HepG2 (cell line): ENCODE results near the gene NDUFA8. TPM values are rescaled to one million over a fixed set of nuclear protein-coding genes. Genes with fewer than 3 reads are reported as not detected.

Experiments
- ATAC-seq: fragments of 200-7000 bp; cut with Tn5 transposase; 3 replicates; pipeline ENCODE4 v1.9.1; 2020; ENCODE audit warnings: mild to moderate bottlenecking, moderate library complexity
- BruUV-seq: library from RNA; stranded (reverse); fragments of 400-500 nt; replicated peaks from 2 replicates; lab custom pipeline; 2021; lab: Mats Ljungman, UMichigan
- CTCF ChIA-PET: fragments of 300-600 bp; formaldehyde crosslinking; extraction: SDS; loops from one replicate; lab custom pipeline; 2021; ENCODE audit warnings: low total read pairs, inconsistent platforms, low intra/inter-chr PET ratio; lab: Yijun Ruan, JAX
- POLR2A ChIA-PET: fragments of 350-600 bp; sonication (Branson Sonifier 250); formaldehyde crosslinking; loops from one replicate; lab custom pipeline; 2020; ENCODE audit warnings: antibody characterized with exemption, inconsistent platforms; lab: Yijun Ruan, JAX
- DNase-seq: peaks from one replicate; pipeline ENCODE4 v3.0.0-alpha.2; 2015; ENCODE audit warnings: low spot score
- FAIRE-seq: peaks from 3 replicates; lab custom pipeline; 2011; peaks lifted over from hg19 to GRCh38; lab: Jason Lieb, UNC
- H2AFZ ChIP-seq: one replicate; pipeline ENCODE4 v1.6.1; 2011; ENCODE audit warnings: low read length, inconsistent platforms
- H3K27ac ChIP-seq: fragments of 300-600 bp; 3 replicates; pipeline ENCODE4 v1.8.0; 2011; ENCODE audit warnings: mixed run types, mild to moderate bottlenecking, mixed read lengths, low read length, inconsistent platforms; ENCODE audit not compliant: insufficient read depth; ENCODE audit errors: extremely low read length
- H3K27me3 ChIP-seq, 2 experiments: fragments of 200-600 bp in 1 of 2; 2 replicates in 1 of 2; 3 replicates in 1 of 2; pipeline versions ENCODE4 v1.6.0 to v1.8.0; 2011; ENCODE audit warnings: low read length in 2 of 2, mild to moderate bottlenecking in 2 of 2, moderate library complexity in 2 of 2, inconsistent platforms in 1 of 2; ENCODE audit not compliant: insufficient read depth in 2 of 2, control insufficient read depth in 1 of 2
- H3K36me3 ChIP-seq, 2 experiments: fragments of 200-600 bp in 1 of 2; replicated peaks in 1 of 2; 2 replicates in 1 of 2; 3 replicates in 1 of 2; pipeline versions ENCODE4 v1.5.1 to v1.8.0; 2011; ENCODE audit warnings: low read length in 2 of 2, inconsistent platforms in 1 of 2; ENCODE audit not compliant: insufficient read depth in 2 of 2, control insufficient read depth in 1 of 2
- H3K4me1 ChIP-seq: 2 replicates; pipeline ENCODE4 v1.5.1; 2012; ENCODE audit warnings: low read length, inconsistent platforms; ENCODE audit not compliant: insufficient read depth
- H3K4me2 ChIP-seq: 2 replicates; pipeline ENCODE4 v1.6.0; 2011; ENCODE audit warnings: low read depth, low read length, inconsistent platforms
- H3K4me3 ChIP-seq, 3 experiments: fragments of 200-600 bp in 1 of 3; sonication (generic), shearing (Covaris generic) in 1 of 3; replicated peaks in 1 of 3; 2 replicates each; pipeline ENCODE4 v1.5.1; 2011 to 2016; ENCODE audit warnings: low read length in 3 of 3, inconsistent platforms in 2 of 3, low read depth in 2 of 3, mild to moderate bottlenecking in 2 of 3, control low read depth in 1 of 3, mixed read lengths in 1 of 3; ENCODE audit not compliant: insufficient read depth in 1 of 3
- H3K79me2 ChIP-seq: one replicate; pipeline ENCODE4 v1.6.1; 2011; ENCODE audit warnings: low read length, inconsistent platforms; ENCODE audit not compliant: insufficient read depth
- H3K9ac ChIP-seq: 2 replicates; pipeline ENCODE4 v1.6.0; 2011; ENCODE audit warnings: mild to moderate bottlenecking, low read depth, low read length, inconsistent platforms; ENCODE audit not compliant: insufficient read depth
- H3K9me3 ChIP-seq: 2 replicates; pipeline ENCODE4 v1.5.1; 2012; ENCODE audit warnings: mild to moderate bottlenecking, low read length
- H4K20me1 ChIP-seq: 2 replicates; pipeline ENCODE4 v1.6.0; 2011; ENCODE audit warnings: inconsistent platforms, mild to moderate bottlenecking, low read length, moderate library complexity; ENCODE audit not compliant: insufficient read depth
- ATF1 ChIP-seq: IDR thresholded peaks from 2 replicates; pipeline ENCODE4 v1.6.1; 2016; ENCODE audit warnings: mild to moderate bottlenecking, control low read depth
- CBX5 ChIP-seq: sonication (generic); formaldehyde crosslinking; IDR thresholded peaks from 2 replicates; pipeline ENCODE4 v1.4.0; 2020; ENCODE audit warnings: missing genetic modification reagents, borderline replicate concordance
- FOXA1 ChIP-seq, 2 experiments: fragments of 450-650 bp in 1 of 2; sonication (generic) in 1 of 2; formaldehyde crosslinking in 1 of 2; IDR thresholded peaks; 2 replicates each; pipeline versions ENCODE4 v1.4.0 to v1.6.1; 2016 to 2020; ENCODE audit warnings: missing genetic modification reagents in 1 of 2
- HDAC1 ChIP-seq: sonication (generic); formaldehyde crosslinking; IDR thresholded peaks from 2 replicates; pipeline ENCODE4 v1.5.1; 2020; ENCODE audit warnings: mild to moderate bottlenecking, missing genetic modification reagents
- MEIS2 ChIP-seq: sonication (generic); formaldehyde crosslinking; IDR thresholded peaks from 2 replicates; pipeline ENCODE4 v1.9.0; 2021; ENCODE audit warnings: mild to moderate bottlenecking, missing genetic modification reagents
- MLLT10 ChIP-seq: sonication (generic); formaldehyde crosslinking; IDR thresholded peaks from 2 replicates; pipeline ENCODE4 v1.4.0; 2020; ENCODE audit warnings: missing genetic modification reagents
- MXD4 ChIP-seq: IDR thresholded peaks from 2 replicates; pipeline ENCODE4 v1.6.1; 2016; ENCODE audit warnings: mild to moderate bottlenecking, missing biosample characterization, missing genetic modification reagents
- POGZ ChIP-seq: sonication (generic); formaldehyde crosslinking; IDR thresholded peaks from 2 replicates; pipeline ENCODE4 v1.4.0; 2020; ENCODE audit warnings: mild to moderate bottlenecking, missing genetic modification reagents
- TAF15 ChIP-seq: fragments of 200-400 bp; formaldehyde crosslinking; IDR thresholded peaks from one replicate; pipeline ENCODE4 v1.6.1; 2018; ENCODE audit warnings: mild to moderate bottlenecking, low read depth, low read length; ENCODE audit not compliant: poor library complexity, severe bottlenecking
- TEAD3 ChIP-seq: optimal IDR thresholded peaks from 2 replicates; pipeline ENCODE3; 2016; ENCODE audit warnings: borderline replicate concordance
- ZBTB3 ChIP-seq: sonication (generic); formaldehyde crosslinking; IDR thresholded peaks from 2 replicates; pipeline ENCODE4 v1.4.0; 2020; ENCODE audit warnings: low read depth, mild to moderate bottlenecking, moderate library complexity, missing genetic modification reagents, borderline replicate concordance
- ZFP36 ChIP-seq: fragments of 150-350 bp; IDR thresholded peaks from 2 replicates; pipeline ENCODE4 v1.6.1; 2018; ENCODE audit warnings: borderline replicate concordance, low read length, low read depth; ENCODE audit not compliant: partially characterized antibody
- ZFP36L1 ChIP-seq: sonication (generic); formaldehyde crosslinking; IDR thresholded peaks from 2 replicates; pipeline ENCODE4 v1.8.0; 2022; ENCODE audit warnings: mild to moderate bottlenecking, missing genetic modification reagents, moderate library complexity
- ZNF264 ChIP-seq: sonication (generic); formaldehyde crosslinking; IDR thresholded peaks from 2 replicates; pipeline ENCODE4 v1.4.0; 2020; ENCODE audit warnings: missing genetic modification reagents
- ZNF441 ChIP-seq: sonication (generic); formaldehyde crosslinking; IDR thresholded peaks from 2 replicates; pipeline ENCODE4 v1.7.0; 2021; ENCODE audit warnings: missing genetic modification reagents, borderline replicate concordance
- ZNF580 ChIP-seq: IDR thresholded peaks from 2 replicates; pipeline ENCODE4 v1.6.1; 2016; ENCODE audit warnings: low read depth, borderline replicate concordance
- WGBS: methylation state at CpG from one replicate; pipeline ENCODE4 v1.1.6; 2017; ENCODE audit warnings: low lambda C conversion rate; 5-methylcytosine and 5-hydroxymethylcytosine counted together
- in situ Hi-C: cut with HindIII; loops from 2 replicates; pipeline ENCODE4 v1.10.0; 2017; ENCODE audit warnings: low pct_unique_long_range_greater_than_20kb; ENCODE audit not compliant: extremely low pct_ligation_motif_present
- intact Hi-C: fragments of 100-400 bp; cut with micrococcal nuclease; formaldehyde crosslinking; loops from one replicate; pipeline ENCODE4 v1.10.0; 2022; ENCODE audit not compliant: unreplicated experiment
- polyA plus RNA-seq, 8 experiments: library from polyadenylated mRNA; depleted of rRNA in 3 of 8; stranded (reverse) in 7 of 8; unstranded in 1 of 8; fragments of >200 nt; fragmentation: Illumina TruSeq in 4 of 8; extraction: Trizol in 4 of 8; gene quantifications; 2 replicates each; pipeline versions ENCODE4 v1.2.1 to v1.2.3, GENCODE V29; 2011 to 2016; ENCODE audit warnings: low read depth in 4 of 8, missing spikeins in 1 of 8, mixed read lengths in 1 of 8; ENCODE audit not compliant: insufficient read depth in 1 of 8
- total RNA-seq, 5 experiments: library from RNA; depleted of rRNA; stranded (reverse); fragments of >200 nt; fragmentation: Illumina TruSeq; extraction: Trizol; gene quantifications; 2 replicates each; pipeline ENCODE4 v1.2.3, GENCODE V29; 2016; ENCODE audit warnings: low read depth in 1 of 5
- TF ChIP-seq, protein P1 (sequence below): sonication (generic); formaldehyde crosslinking; IDR thresholded peaks from 2 replicates; pipeline ENCODE4 v1.9.0; 2022; ENCODE audit warnings: low read depth, missing genetic modification reagents

Gene NDUFA8
- total and polyA plus RNA-seq, 2 of the 13 experiments (the other 11 are each of a cell fraction or from before 2014, with no cell fraction given) = 68.6 to 71.7 TPM

- H3K27ac ChIP-seq = no peak overlapping the region
- peaks cover 9% of the 10 kb centered on the region for H3K4me1 ChIP-seq
- no TSS peak for BruUV-seq
- 75% methylated on average over 7 of the region's 7 CpGs for WGBS
- H3K4me3 ChIP-seq = no peak overlapping the region
- CTCF ChIA-PET = no interaction called here
- no peak overlapping the region for H3K9ac ChIP-seq
- FAIRE-seq (no peak), DNase-seq (no peak), ATAC-seq (no peak)
- H3K36me3 ChIP-seq = no peaks in the 10 kb centered on the region
- POLR2A ChIA-PET = interaction anchor here (0.7 kb wide), 1 partner anchor 16 kb away, joined by 3 read pairs; no protein-coding TSS in a partner anchor
- intact Hi-C loops = no loop called here
- peaks cover 2 to 12% of the 10 kb centered on the region in 2 experiments; a peak in 2 of 5 replicates for H3K27me3 ChIP-seq
- in situ Hi-C loops = no loop called here
- no peaks in the 10 kb centered on the region for H4K20me1 ChIP-seq
- H2AFZ ChIP-seq = no peak overlapping the region
- no peaks in the 10 kb centered on the region for H3K9me3 ChIP-seq
- no peaks in the 10 kb centered on the region for H3K79me2 ChIP-seq
- no peak for TF ChIP-seq ATF1 (CRISPR knock-in tag)
- H3K4me2 ChIP-seq = no peak overlapping the region
These were observed 12.6 kb upstream of the NDUFA8 start for GRCh38 chr9:122172131-122172530.

- H3K4me2 ChIP-seq = no peak overlapping the region
- no peaks in the 10 kb centered on the region for H3K79me2 ChIP-seq
- peaks cover 3 to 10% of the 10 kb centered on the region in 2 experiments; a peak in 2 of 5 replicates for H3K27me3 ChIP-seq
- no peaks in the 10 kb centered on the region for H3K36me3 ChIP-seq
- DNase-seq (no peak), FAIRE-seq (no peak), ATAC-seq (no peak)
- ChIA-PET CTCF (no interaction called here), POLR2A (interaction anchor here (0.8 kb wide), 1 partner anchor 18 kb away, joined by 3 read pairs; no protein-coding TSS in a partner anchor)
- H3K9ac ChIP-seq = no peak overlapping the region
- H3K27ac ChIP-seq = no peak overlapping the region
- intact Hi-C loops = no loop called here
- peaks cover 9% of the 10 kb centered on the region for H3K4me1 ChIP-seq
- in situ Hi-C loops = no loop called here
- no peaks in the 10 kb centered on the region for H3K9me3 ChIP-seq
- H4K20me1 ChIP-seq = no peaks in the 10 kb centered on the region
- no peak overlapping the region for H2AFZ ChIP-seq
- no peak overlapping the region for H3K4me3 ChIP-seq
- 8% methylated on average over 3 of the region's 3 CpGs for WGBS
- BruUV-seq = no TSS peak
- TF ChIP-seq MXD4 = no peak
- TF ChIP-seq FOXA1 (IDR thresholded peaks at IDR 0.05) = no peak
- no peak for TF ChIP-seq FOXA1 (CRISPR knock-in tag; IDR thresholded peaks at IDR 0.05)
- no peak for TF ChIP-seq CBX5 (CRISPR knock-in tag)
- no peak for TF ChIP-seq ZBTB3 (CRISPR knock-in tag)
- TF ChIP-seq ZNF441 (CRISPR knock-in tag) = no peak
- TF ChIP-seq HDAC1 (CRISPR knock-in tag) = no peak
- TF ChIP-seq TAF15 = no peak
- TF ChIP-seq, protein P1, sequence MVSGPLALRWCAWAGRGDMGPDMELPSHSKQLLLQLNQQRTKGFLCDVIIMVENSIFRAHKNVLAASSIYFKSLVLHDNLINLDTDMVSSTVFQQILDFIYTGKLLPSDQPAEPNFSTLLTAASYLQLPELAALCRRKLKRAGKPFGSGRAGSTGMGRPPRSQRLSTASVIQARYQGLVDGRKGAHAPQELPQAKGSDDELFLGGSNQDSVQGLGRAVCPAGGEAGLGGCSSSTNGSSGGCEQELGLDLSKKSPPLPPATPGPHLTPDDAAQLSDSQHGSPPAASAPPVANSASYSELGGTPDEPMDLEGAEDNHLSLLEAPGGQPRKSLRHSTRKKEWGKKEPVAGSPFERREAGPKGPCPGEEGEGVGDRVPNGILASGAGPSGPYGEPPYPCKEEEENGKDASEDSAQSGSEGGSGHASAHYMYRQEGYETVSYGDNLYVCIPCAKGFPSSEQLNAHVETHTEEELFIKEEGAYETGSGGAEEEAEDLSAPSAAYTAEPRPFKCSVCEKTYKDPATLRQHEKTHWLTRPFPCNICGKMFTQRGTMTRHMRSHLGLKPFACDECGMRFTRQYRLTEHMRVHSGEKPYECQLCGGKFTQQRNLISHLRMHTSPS (CRISPR knock-in tag) = no peak
- no peak for TF ChIP-seq MEIS2 (CRISPR knock-in tag)
- no peak for TF ChIP-seq MLLT10 (CRISPR knock-in tag)
- TF ChIP-seq ZNF580 (CRISPR knock-in tag) = no peak
- TF ChIP-seq TEAD3 = no peak
- TF ChIP-seq ZFP36L1 (CRISPR knock-in tag) = no peak
- no peak for TF ChIP-seq ZNF264 (CRISPR knock-in tag)
- TF ChIP-seq ZFP36 = no peak
- TF ChIP-seq POGZ (CRISPR knock-in tag) = no peak
These were observed 8.8 kb upstream of the NDUFA8 start for GRCh38 chr9:122168356-122168755.
